NCI-H2196 treated with DMSO at 0.1 percent for 48 hours (cell line): ENCODE data around the gene EXOC6.
"Not testable (repeated sequence)": the region's sequence is repeated elsewhere in the genome, so short reads cannot be mapped to it uniquely, and the experiment has no call there.

Experiments
- DNase-seq: peaks from one replicate; lab custom pipeline; 2025; ENCODE audit not compliant: unreplicated experiment; lab: John Stamatoyannopoulos, UW

Gene EXOC6

GRCh38 chr10:92931597-92931996, 83.3 kb downstream of the EXOC6 start:
- no peak for DNase-seq

- DNase-seq, result no peak
Measured at GRCh38 chr10:92937876-92938275, 89.6 kb downstream of the EXOC6 start.

GRCh38 chr10:92938841-92939240, 90.5 kb downstream of the EXOC6 start:
- DNase-seq, result no peak

GRCh38 chr10:92942226-92942625, 93.9 kb downstream of the EXOC6 start:
- no peak for DNase-seq

GRCh38 chr10:92946491-92946890, 98.2 kb downstream of the EXOC6 start:
- DNase-seq, result no peak

- DNase-seq, result not testable (repeated sequence)
Measured at GRCh38 chr10:92952573-92952972, 104.3 kb downstream of the EXOC6 start.

- no peak for DNase-seq
Measured at GRCh38 chr10:92957223-92958010, 109.1 kb downstream of the EXOC6 start.

GRCh38 chr10:92961638-92962037, 113.3 kb downstream of the EXOC6 start:
- DNase-seq, result no peak

GRCh38 chr10:92965314-92965713, 117.0 kb downstream of the EXOC6 start:
- peak; percentile 0 for DNase-seq

- no peak for DNase-seq
Measured at GRCh38 chr10:92967641-92968040, 119.3 kb downstream of the EXOC6 start.

GRCh38 chr10:92969151-92969550, 120.8 kb downstream of the EXOC6 start:
- no peak for DNase-seq

- no peak for DNase-seq
Measured at GRCh38 chr10:92970301-92971070, 122.2 kb downstream of the EXOC6 start.

GRCh38 chr10:92972066-92972870, 123.9 kb downstream of the EXOC6 start:
- DNase-seq, result no peak

GRCh38 chr10:92972886-92973285, 124.6 kb downstream of the EXOC6 start:
- DNase-seq, result no peak

GRCh38 chr10:92976278-92976677, 128.0 kb downstream of the EXOC6 start:
- DNase-seq, result not testable (repeated sequence)

GRCh38 chr10:92989250-92989649, 140.9 kb downstream of the EXOC6 start:
- DNase-seq, result no peak

GRCh38 chr10:92990615-92991014, 142.3 kb downstream of the EXOC6 start:
- no peak for DNase-seq

- no peak for DNase-seq
Measured at GRCh38 chr10:92991513-92991912, 143.2 kb downstream of the EXOC6 start.

GRCh38 chr10:92993699-92994272, 145.5 kb downstream of the EXOC6 start:
- no peak for DNase-seq

GRCh38 chr10:92995509-92995908, 147.2 kb downstream of the EXOC6 start:
- no peak for DNase-seq

GRCh38 chr10:92997620-92998019, 149.3 kb downstream of the EXOC6 start:
- no peak for DNase-seq
